GM12873 (cell line): Measurements from ENCODE around the gene SLC25A20.

Experiments
- TF ChIP-seq, protein P1 (sequence below): IDR thresholded peaks from 2 replicates; pipeline ENCODE4 v1.5.1; 2012; ENCODE audit warnings: low read depth, mild to moderate bottlenecking, moderate library complexity, low read length, control low read depth; ENCODE audit not compliant: insufficient read depth; ENCODE audit errors: missing control alignments

SLC25A20 gene

DNA sequence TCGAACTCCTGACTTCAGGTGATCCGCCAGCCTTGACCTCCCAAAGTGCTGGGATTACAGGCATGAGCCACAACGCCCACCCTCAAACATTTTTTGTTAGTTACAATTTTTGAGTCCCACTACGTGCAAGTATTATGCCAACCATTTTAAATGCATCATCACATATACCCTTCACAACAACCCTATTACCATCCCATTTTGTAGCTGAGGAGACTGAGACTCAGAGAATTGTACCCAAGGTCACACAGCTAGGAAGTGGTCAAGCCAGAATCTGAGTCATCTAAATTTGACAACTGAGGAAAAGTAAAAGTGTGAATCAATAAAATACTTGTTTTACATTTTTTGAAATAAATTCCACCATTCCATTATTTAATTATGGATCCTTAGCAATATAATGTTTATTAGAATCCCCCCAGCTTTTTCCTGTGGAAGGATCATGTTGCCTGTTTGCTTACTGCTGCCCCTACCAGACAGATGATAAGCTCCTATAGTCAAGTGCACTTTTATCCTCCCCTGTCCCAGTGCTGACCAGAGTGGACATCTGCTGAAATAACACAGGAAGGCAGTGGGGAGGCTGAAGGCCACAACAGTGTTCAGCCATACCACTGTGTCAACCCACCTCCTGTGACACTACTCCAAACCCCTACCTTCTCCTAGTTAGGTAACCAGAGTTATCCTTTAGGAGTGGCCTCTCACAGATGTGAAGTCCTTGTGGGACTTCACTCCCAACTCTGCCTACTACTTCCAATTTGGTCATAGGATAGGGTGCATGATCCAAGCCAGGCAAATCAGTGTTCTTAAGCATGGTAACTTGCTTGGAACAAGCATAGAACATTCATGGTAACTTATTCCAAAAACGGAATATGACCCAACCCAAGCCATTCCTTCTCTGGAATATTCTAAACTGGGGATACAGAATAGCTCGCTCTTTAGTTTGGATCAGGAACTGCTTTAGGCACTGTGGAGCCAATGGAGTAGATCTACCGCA is 79.2 kb downstream of the SLC25A20 start:
- TF ChIP-seq, protein P1, sequence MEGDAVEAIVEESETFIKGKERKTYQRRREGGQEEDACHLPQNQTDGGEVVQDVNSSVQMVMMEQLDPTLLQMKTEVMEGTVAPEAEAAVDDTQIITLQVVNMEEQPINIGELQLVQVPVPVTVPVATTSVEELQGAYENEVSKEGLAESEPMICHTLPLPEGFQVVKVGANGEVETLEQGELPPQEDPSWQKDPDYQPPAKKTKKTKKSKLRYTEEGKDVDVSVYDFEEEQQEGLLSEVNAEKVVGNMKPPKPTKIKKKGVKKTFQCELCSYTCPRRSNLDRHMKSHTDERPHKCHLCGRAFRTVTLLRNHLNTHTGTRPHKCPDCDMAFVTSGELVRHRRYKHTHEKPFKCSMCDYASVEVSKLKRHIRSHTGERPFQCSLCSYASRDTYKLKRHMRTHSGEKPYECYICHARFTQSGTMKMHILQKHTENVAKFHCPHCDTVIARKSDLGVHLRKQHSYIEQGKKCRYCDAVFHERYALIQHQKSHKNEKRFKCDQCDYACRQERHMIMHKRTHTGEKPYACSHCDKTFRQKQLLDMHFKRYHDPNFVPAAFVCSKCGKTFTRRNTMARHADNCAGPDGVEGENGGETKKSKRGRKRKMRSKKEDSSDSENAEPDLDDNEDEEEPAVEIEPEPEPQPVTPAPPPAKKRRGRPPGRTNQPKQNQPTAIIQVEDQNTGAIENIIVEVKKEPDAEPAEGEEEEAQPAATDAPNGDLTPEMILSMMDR: no peak

DNA sequence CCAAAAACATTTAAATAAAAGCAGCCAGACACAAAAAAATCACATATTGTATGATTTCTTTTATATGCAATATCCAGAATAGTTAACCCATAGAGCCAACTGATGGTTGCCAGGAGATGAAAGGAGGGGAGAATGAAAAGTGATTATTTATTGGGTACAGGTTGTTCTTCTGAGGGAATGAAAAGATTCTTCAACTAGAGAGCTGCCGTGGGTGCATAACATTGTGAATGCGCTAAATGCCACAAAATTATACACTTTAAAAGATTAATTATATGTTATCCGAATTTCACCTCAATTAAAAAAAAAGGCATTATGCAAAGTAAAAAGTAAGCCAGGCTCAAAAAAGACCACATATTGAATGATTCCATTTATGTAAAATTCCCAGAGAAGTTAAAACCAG is 87.2 kb downstream of the SLC25A20 start:
- TF ChIP-seq, protein P1: no peak
